ENCODE measurements around the gene PPT1.

Gene PPT1

DNA sequence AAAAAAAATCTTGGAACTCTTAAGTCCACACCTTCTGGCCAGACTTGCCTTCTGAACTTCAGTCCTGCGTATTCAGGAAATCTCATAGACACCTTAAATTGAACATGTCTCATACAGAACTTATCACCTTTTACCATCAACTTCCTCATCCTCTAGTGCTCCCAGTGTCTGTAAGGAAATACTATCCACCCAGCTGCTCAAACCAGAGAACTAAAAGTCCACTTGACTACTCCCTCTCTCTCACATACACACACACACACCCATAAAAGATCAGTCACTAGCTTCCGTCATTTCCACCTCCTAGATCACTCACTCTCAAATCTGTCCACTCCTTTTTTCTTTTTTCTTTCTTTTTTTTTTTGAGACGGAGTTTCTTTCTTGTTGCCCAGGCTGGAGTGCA lies 67.4 kb downstream of the PPT1 start:
- no peak for DNase-seq
- Histone ChIP-seq H3K14ac (ENCODE audit: low read length in 2 of 2) (no peak overlapping the region), H4K91ac (ENCODE audit: low read length) (no peak overlapping the region), H3K23ac (ENCODE audit: low read length in 2 of 2) (no peak overlapping the region), H3K4ac (ENCODE audit: low read depth in 1 of 2, low read length in 2 of 2) (no peak overlapping the region), H4K8ac (ENCODE audit: low read length) (no peak overlapping the region), H3K9me3 (ENCODE audit: control insufficient read depth, low read length) (peaks cover 4% of the 10 kb centered on the region), H3K36me3 (ENCODE audit: control insufficient read depth in 1 of 2, insufficient read depth in 2 of 2, low read depth in 1 of 2, low read length in 2 of 2) (no peaks in the 10 kb centered on the region), H2AK5ac (ENCODE audit: low read length, severe bottlenecking) (no peak overlapping the region), H3K4me1 (ENCODE audit: control insufficient read depth, insufficient read depth, low read depth, low read length) (no peaks in the 10 kb centered on the region), H2BK12ac (ENCODE audit: low read length in 2 of 2) (no peak overlapping the region), H3K4me3 (ENCODE audit: insufficient read depth in 1 of 2, low read depth in 1 of 2, low read length in 2 of 2) (no peak overlapping the region), H3K79me1 (replicated peaks; ENCODE audit: low read length, poor library complexity, severe bottlenecking) (no peaks in the 10 kb centered on the region), H2BK5ac (ENCODE audit: low read depth, low read length, poor library complexity, severe bottlenecking) (no peak overlapping the region), H2BK15ac (ENCODE audit: low read depth, poor library complexity, severe bottlenecking) (no peak overlapping the region), H2BK120ac (ENCODE audit: low read depth, low read length) (no peak overlapping the region), H3K4me2 (ENCODE audit: low read length, poor library complexity, severe bottlenecking) (no peak overlapping the region), H3K27me3 (ENCODE audit: control insufficient read depth in 1 of 2, insufficient read depth in 1 of 2, low read length in 2 of 2) (peaks cover 0 to 14% of the 10 kb centered on the region in 2 experiments), H3K27ac (ENCODE audit: low read length, poor library complexity, severe bottlenecking) (no peak overlapping the region), H3K9ac (ENCODE audit: low read length) (no peak overlapping the region), H2AFZ (ENCODE audit: low read depth, low read length) (no peak overlapping the region), H3K18ac (ENCODE audit: low read depth in 1 of 2, low read length in 2 of 2) (no peak overlapping the region)
- 90% methylated on average over 3 of the region's 3 CpGs for WGBS

DNA sequence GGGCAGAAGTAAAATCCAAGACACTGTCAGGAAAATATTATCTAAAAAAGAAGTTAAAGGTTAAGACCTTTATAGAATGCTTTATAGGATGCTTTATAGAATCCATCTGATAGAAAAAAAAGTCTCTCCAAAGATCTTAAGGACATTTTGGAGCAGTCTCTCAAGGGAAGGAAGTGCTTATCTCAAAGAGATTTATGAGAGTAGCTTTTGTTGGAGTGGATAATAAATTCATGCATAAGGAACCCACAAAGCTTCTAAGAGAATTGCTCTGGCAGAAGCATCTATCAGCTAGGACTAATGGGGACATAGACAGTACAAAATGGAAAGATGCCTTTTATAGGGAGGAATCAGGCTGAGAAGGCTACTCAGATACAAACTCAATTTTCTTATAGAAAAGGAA lies 69.4 kb downstream of the PPT1 start:
- no peaks in the 10 kb centered on the region for H3K36me3 ChIP-seq (ENCODE audit: control insufficient read depth in 1 of 2, insufficient read depth in 2 of 2, low read depth in 1 of 2, low read length in 2 of 2)
- no peaks in the 10 kb centered on the region for H3K79me1 ChIP-seq (replicated peaks; ENCODE audit: low read length, poor library complexity, severe bottlenecking)
- H3K4me1 ChIP-seq (ENCODE audit: control insufficient read depth, insufficient read depth, low read depth, low read length): no peaks in the 10 kb centered on the region
- H4K91ac ChIP-seq (ENCODE audit: low read length): no peak overlapping the region
- no peak overlapping the region for H3K4me2 ChIP-seq (ENCODE audit: low read length, poor library complexity, severe bottlenecking)
- no peak overlapping the region for H3K23ac ChIP-seq (ENCODE audit: low read length in 2 of 2)
- no peak overlapping the region for H2BK5ac ChIP-seq (ENCODE audit: low read depth, low read length, poor library complexity, severe bottlenecking)
- H3K18ac ChIP-seq (ENCODE audit: low read depth in 1 of 2, low read length in 2 of 2): no peak overlapping the region
- no peak overlapping the region for H2BK15ac ChIP-seq (ENCODE audit: low read depth, poor library complexity, severe bottlenecking)
- no peak overlapping the region for H3K4me3 ChIP-seq (ENCODE audit: insufficient read depth in 1 of 2, low read depth in 1 of 2, low read length in 2 of 2)
- no peak overlapping the region for H2BK120ac ChIP-seq (ENCODE audit: low read depth, low read length)
- no peak overlapping the region for H2AK5ac ChIP-seq (ENCODE audit: low read length, severe bottlenecking)
- H4K8ac ChIP-seq (ENCODE audit: low read length): no peak overlapping the region
- H3K9me3 ChIP-seq (ENCODE audit: control insufficient read depth, low read length): peaks cover 10% of the 10 kb centered on the region
- no peak overlapping the region for H3K9ac ChIP-seq (ENCODE audit: low read length)
- H3K27me3 ChIP-seq (ENCODE audit: control insufficient read depth in 1 of 2, insufficient read depth in 1 of 2, low read length in 2 of 2): peaks cover 0 to 14% of the 10 kb centered on the region in 2 experiments
- H3K14ac ChIP-seq (ENCODE audit: low read length in 2 of 2): no peak overlapping the region
- DNase-seq: no peak
- no peak overlapping the region for H3K4ac ChIP-seq (ENCODE audit: low read depth in 1 of 2, low read length in 2 of 2)
- no peak overlapping the region for H2AFZ ChIP-seq (ENCODE audit: low read depth, low read length)
- no peak overlapping the region for H2BK12ac ChIP-seq (ENCODE audit: low read length in 2 of 2)
- no peak overlapping the region for H3K27ac ChIP-seq (ENCODE audit: low read length, poor library complexity, severe bottlenecking)

DNA sequence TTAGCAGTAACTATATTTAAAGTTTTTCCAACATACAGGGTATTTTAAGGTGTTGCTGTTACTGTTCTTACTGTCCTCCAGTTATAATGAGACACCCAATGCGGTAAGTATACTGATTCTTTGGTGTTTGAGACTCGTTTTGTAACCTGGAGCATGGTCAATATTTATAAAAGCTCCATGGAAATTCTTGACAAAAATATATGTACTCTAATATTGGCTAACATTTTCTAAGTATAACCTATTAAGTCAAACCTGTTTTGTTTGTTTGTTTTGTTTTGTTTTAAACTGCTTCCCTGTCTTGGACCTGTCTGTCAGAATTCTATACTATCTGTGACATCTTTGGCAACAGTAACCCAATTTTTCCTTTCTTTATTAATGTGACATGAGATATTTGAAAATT lies 72.4 kb downstream of the PPT1 start:
- Histone ChIP-seq H3K4me1 (ENCODE audit: control insufficient read depth, insufficient read depth, low read depth, low read length) (no peaks in the 10 kb centered on the region), H3K9me3 (ENCODE audit: control insufficient read depth, low read length) (peaks cover 10% of the 10 kb centered on the region), H2BK12ac (ENCODE audit: low read length in 2 of 2) (no peak overlapping the region), H4K91ac (ENCODE audit: low read length) (no peak overlapping the region), H3K9ac (ENCODE audit: low read length) (no peak overlapping the region), H2BK5ac (ENCODE audit: low read depth, low read length, poor library complexity, severe bottlenecking) (no peak overlapping the region), H2BK120ac (ENCODE audit: low read depth, low read length) (no peak overlapping the region), H2AFZ (ENCODE audit: low read depth, low read length) (no peak overlapping the region), H3K4me2 (ENCODE audit: low read length, poor library complexity, severe bottlenecking) (no peak overlapping the region), H3K79me1 (replicated peaks; ENCODE audit: low read length, poor library complexity, severe bottlenecking) (no peaks in the 10 kb centered on the region), H3K36me3 (ENCODE audit: control insufficient read depth in 1 of 2, insufficient read depth in 2 of 2, low read depth in 1 of 2, low read length in 2 of 2) (no peaks in the 10 kb centered on the region), H2BK15ac (ENCODE audit: low read depth, poor library complexity, severe bottlenecking) (no peak overlapping the region), H3K4me3 (ENCODE audit: insufficient read depth in 1 of 2, low read depth in 1 of 2, low read length in 2 of 2) (no peak overlapping the region), H3K4ac (ENCODE audit: low read depth in 1 of 2, low read length in 2 of 2) (no peak overlapping the region), H2AK5ac (ENCODE audit: low read length, severe bottlenecking) (no peak overlapping the region), H3K27ac (ENCODE audit: low read length, poor library complexity, severe bottlenecking) (no peak overlapping the region), H3K14ac (ENCODE audit: low read length in 2 of 2) (no peak overlapping the region), H4K8ac (ENCODE audit: low read length) (no peak overlapping the region), H3K18ac (ENCODE audit: low read depth in 1 of 2, low read length in 2 of 2) (no peak overlapping the region), H3K23ac (ENCODE audit: low read length in 2 of 2) (no peak overlapping the region), H3K27me3 (ENCODE audit: control insufficient read depth in 1 of 2, insufficient read depth in 1 of 2, low read length in 2 of 2) (peaks cover 0 to 11% of the 10 kb centered on the region in 2 experiments)
- DNase-seq: no peak
- no CpG with 5 or more reads among the region's 2 CpGs for WGBS

DNA sequence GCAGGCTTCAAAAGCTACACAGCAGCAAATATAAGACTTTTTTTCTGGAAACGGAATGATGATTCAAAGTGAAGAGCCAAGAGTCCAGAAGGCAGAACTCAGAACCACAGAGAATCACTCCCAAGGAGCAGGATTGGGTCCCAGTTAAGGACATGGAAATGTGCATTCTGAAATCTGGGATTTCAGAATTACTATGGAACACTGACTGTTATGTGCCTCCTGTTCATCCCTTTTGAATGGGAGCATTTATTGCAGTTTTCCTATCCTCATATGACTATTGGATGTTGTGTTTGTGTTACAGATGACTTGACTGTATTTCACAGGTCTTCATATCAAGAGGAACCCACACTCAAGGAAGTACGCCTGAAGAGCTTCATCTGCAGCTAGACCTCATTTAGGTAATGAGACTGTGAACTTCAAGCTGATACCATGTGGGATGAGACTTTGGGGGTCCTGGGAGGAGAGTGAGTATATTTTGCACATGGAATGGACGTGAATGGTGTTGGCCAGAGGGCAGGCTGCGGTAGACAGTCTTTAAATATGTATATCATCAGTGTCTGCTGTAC lies 73.6 kb downstream of the PPT1 start:
- no peak overlapping the region for H3K4me3 ChIP-seq (ENCODE audit: insufficient read depth in 1 of 2, low read depth in 1 of 2, low read length in 2 of 2)
- H3K23ac ChIP-seq (ENCODE audit: low read length in 2 of 2): no peak overlapping the region
- peaks cover 10% of the 10 kb centered on the region for H3K9me3 ChIP-seq (ENCODE audit: control insufficient read depth, low read length)
- WGBS: 89% methylated on average over 2 of the region's 4 CpGs
- no peak overlapping the region for H3K27ac ChIP-seq (ENCODE audit: low read length, poor library complexity, severe bottlenecking)
- H3K27me3 ChIP-seq (ENCODE audit: control insufficient read depth in 1 of 2, insufficient read depth in 1 of 2, low read length in 2 of 2): peaks cover 0 to 5% of the 10 kb centered on the region in 2 experiments
- H4K8ac ChIP-seq (ENCODE audit: low read length): no peak overlapping the region
- no peaks in the 10 kb centered on the region for H3K4me1 ChIP-seq (ENCODE audit: control insufficient read depth, insufficient read depth, low read depth, low read length)
- H4K91ac ChIP-seq (ENCODE audit: low read length): no peak overlapping the region
- no peaks in the 10 kb centered on the region for H3K79me1 ChIP-seq (replicated peaks; ENCODE audit: low read length, poor library complexity, severe bottlenecking)
- DNase-seq: no peak
- H2AK5ac ChIP-seq (ENCODE audit: low read length, severe bottlenecking): no peak overlapping the region
- H3K14ac ChIP-seq (ENCODE audit: low read length in 2 of 2): no peak overlapping the region
- no peak overlapping the region for H2BK15ac ChIP-seq (ENCODE audit: low read depth, poor library complexity, severe bottlenecking)
- no peak overlapping the region for H3K4ac ChIP-seq (ENCODE audit: low read depth in 1 of 2, low read length in 2 of 2)
- no peak overlapping the region for H3K9ac ChIP-seq (ENCODE audit: low read length)
- no peak overlapping the region for H2AFZ ChIP-seq (ENCODE audit: low read depth, low read length)
- H2BK5ac ChIP-seq (ENCODE audit: low read depth, low read length, poor library complexity, severe bottlenecking): no peak overlapping the region
- no peak overlapping the region for H2BK12ac ChIP-seq (ENCODE audit: low read length in 2 of 2)
- H2BK120ac ChIP-seq (ENCODE audit: low read depth, low read length): no peak overlapping the region
- H3K4me2 ChIP-seq (ENCODE audit: low read length, poor library complexity, severe bottlenecking): no peak overlapping the region
- no peaks in the 10 kb centered on the region for H3K36me3 ChIP-seq (ENCODE audit: control insufficient read depth in 1 of 2, insufficient read depth in 2 of 2, low read depth in 1 of 2, low read length in 2 of 2)
- H3K18ac ChIP-seq (ENCODE audit: low read depth in 1 of 2, low read length in 2 of 2): no peak overlapping the region

Data from mesenchymal stem cell (in vitro differentiated cells and primary cell).